Measurements from ENCODE around the gene TANC1.

Gene TANC1

DNA sequence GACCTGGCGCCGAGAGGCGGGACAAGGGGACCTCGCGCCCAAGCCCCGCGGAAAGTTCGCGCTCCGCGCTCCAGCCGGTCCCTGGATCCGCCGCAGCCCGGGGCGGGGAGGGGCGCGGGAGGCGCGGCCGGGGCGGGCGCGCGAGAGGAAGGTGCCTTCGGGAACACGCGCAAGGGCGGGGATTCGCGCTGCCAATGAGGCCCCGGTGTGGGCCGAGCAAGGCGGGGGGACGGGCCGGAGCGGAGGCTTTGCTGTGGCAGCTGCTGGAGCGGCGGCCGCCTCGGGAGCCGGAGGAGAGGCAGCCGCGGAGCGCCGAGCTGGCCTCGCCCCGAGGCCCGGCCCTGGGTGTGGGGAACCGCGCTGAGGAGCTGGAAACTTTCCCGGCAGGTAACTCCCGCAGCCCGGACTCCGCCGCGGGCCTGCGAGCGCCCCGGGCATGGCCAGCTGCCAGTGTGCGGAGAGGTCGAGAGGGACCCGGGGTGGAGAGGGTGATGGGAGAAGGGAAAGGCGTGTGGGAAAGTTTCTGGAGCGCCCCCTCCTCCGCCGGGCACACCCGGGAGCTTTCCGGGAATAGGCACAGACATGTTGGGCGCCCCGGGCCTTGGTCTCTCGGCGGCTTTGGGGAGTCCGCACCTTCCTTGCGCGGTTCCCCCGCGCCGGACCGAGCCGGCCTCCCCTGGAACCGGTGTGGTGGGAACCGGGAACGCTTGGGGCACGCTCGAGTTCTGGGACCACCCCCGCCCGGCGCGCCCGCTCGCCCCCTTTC is at the start of gene TANC1:
Gene TANC1 (plus strand): TSS at position 245 of the 766 bp plus-strand sequence. CDS start 97,271 bp downstream, outside the sequence.
- in situ Hi-C loops (cut with MboI; ENCODE audit: low sequenced_read_pairs), result no loop called here

GRCh38 chr2:158921599-158922408 is 46.6 kb upstream of the TANC1 start:
- in situ Hi-C loops (cut with MboI; ENCODE audit: low sequenced_read_pairs), result no loop called here

GRCh38 chr2:158922601-158923000 is 45.8 kb upstream of the TANC1 start:
- in situ Hi-C loops (cut with MboI; ENCODE audit: low sequenced_read_pairs), result no loop called here

DNA sequence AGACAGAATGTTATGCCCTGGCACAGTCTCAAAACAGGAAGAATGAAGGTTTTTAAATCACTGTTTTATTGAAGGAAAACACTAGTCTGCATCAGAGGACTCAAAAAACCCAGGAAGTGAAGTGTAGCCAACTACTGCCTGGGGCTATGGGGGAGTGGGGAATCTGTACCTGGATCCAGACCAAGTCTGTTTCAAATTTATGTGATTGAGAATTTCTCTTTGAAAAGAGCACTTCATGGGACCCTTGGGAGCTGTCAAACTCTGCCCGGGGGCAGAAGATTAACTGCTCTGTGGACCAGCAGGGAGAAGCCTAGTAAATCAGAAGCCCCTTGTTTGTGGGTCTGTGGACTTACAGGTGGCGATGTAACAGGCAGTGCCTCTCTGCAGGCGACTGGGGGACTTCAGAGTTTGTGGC is 45.3 kb upstream of the TANC1 start:
- in situ Hi-C loops (cut with MboI; ENCODE audit: low sequenced_read_pairs), result no loop called here

DNA sequence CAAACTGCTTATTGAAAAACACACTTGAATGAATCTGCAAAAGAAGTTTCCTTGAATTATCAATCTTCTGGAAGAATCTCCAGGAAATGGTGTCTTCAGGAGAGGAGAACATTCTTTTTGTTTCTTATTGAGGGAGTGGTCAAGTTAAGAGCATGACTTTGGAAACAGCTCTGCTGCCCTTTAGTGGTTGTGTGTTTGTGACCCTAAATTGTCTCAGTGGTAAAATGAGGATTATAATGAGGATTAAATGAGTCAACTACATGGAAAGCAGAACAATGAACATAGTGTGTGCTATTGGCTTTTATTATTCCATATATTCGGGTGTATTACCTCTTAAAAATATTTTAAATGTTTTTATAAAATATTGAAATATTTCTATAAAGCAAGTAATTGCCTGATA is 44.8 kb upstream of the TANC1 start:
- in situ Hi-C loops (cut with MboI; ENCODE audit: low sequenced_read_pairs), result no loop called here

DNA sequence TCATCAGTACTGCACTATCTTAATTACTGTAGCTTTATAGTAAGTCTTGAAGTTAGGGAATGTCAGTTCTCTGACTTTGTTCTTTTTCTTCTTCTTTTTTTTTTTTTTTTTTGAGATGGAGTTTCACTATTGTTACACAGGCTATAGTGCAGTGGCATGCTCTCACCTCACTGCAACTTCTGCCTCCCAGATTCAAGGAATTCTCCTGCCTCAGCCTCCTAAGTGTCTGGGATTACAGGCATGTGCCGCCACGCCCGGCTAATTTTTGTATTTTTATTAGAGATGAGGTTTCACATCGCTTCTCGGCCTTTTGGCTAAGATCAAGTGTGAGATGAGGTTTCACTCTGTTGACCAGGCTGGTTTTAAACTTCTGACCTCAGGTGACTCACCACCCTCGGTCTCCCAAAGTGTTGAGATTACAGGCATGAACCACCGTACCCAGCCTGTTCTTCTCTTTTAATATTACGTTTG is 41.9 kb upstream of the TANC1 start:
- in situ Hi-C loops (cut with MboI; ENCODE audit: low sequenced_read_pairs), result no loop called here

DNA sequence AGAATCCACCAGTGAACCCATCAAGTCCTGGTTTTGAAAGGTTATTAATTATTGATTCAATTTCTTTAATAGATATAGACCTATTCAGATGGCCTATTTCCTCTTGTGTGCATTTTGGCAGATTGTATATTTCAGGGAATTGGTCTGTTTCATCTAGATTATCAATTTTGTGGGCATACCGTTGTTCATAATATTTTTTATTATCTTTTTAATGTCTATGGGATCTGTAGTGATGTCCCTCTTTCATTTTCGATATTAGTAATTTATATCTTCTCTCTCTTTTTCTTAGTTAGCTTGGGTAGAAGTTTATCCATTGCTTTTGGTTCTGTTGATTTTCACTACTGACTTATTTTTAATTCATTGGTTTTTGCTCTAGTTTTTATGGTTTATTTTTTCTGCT is 39.9 kb upstream of the TANC1 start:
- in situ Hi-C loops (cut with MboI; ENCODE audit: low sequenced_read_pairs), result no loop called here

GRCh38 chr2:158928965-158929364 is 39.5 kb upstream of the TANC1 start:
- in situ Hi-C loops (cut with MboI; ENCODE audit: low sequenced_read_pairs), result no loop called here

- in situ Hi-C loops (cut with MboI; ENCODE audit: low sequenced_read_pairs), result no loop called here
These were observed 36.9 kb upstream of the TANC1 start for GRCh38 chr2:158931572-158931971.

GRCh38 chr2:158932131-158932645 is 36.3 kb upstream of the TANC1 start:
- in situ Hi-C loops (cut with MboI; ENCODE audit: low sequenced_read_pairs), result no loop called here

DNA sequence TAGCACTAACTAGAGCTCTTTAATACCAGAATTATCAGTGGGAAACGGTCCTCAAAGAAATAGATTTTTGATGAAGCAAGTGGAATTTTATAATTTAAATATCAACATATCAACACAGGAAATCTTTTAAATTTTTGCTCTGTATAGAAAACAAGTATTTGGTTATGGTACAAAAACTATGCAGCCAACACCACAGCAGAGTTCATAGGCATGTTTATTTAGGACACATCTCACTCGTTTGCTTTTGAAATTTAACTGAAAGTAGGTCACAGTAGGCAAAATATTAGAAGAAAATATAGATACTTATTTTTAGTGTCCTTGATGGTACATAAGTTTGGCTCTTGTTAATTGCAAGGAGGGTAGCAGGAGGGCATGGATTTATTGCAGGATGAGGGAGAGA is 34.3 kb upstream of the TANC1 start:
- in situ Hi-C loops (cut with MboI; ENCODE audit: low sequenced_read_pairs), result no loop called here

DNA sequence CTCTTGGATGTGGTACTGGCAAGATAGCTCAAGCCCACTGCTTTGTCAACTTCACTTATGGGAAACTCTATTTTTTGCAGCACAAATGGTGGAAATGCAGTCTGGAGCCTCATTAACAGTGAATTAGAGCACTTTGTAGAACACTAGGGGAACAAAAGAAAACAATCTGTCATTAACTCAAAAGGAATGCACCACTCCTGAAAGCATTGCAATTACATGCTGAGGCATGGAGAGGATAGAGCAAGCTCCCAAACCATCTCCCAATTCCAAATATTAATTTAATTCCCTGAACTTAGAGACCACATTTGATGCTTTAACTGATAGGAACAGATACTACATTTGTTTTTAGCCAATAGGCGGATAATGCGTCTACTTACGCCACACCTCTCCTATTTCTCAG is 32.8 kb upstream of the TANC1 start:
- in situ Hi-C loops (cut with MboI; ENCODE audit: low sequenced_read_pairs), result no loop called here

- in situ Hi-C loops (cut with MboI; ENCODE audit: low sequenced_read_pairs), result no loop called here
These were observed 31.5 kb upstream of the TANC1 start for GRCh38 chr2:158936978-158937377.

DNA sequence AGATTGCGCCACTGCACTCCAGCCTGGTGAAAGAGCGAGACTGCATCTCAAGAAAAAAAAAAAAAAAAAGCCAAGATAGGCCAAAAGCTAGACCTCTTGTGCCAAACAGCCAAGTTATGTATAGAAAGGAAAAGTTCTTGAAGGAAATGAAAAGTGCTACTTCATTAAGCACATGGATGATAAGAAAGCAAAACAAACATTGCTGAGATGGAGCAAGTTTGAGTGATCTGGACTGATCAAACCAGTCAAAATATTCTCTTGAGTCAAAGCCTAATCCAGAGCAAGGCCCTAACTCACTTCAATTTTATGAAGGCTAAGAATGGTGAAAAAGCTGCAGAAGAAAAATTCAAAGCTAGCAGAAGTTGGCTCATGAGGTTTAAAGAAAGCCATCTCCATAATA is 28.1 kb upstream of the TANC1 start:
- in situ Hi-C loops (cut with MboI; ENCODE audit: low sequenced_read_pairs), result no loop called here

- in situ Hi-C loops (cut with MboI; ENCODE audit: low sequenced_read_pairs), result no loop called here
These were observed 24.5 kb upstream of the TANC1 start for GRCh38 chr2:158943973-158944372.

GRCh38 chr2:158948964-158949699 is 19.3 kb upstream of the TANC1 start:
- in situ Hi-C loops (cut with MboI; ENCODE audit: low sequenced_read_pairs), result no loop called here

GRCh38 chr2:158953454-158953853 is 15.0 kb upstream of the TANC1 start:
- in situ Hi-C loops (cut with MboI; ENCODE audit: low sequenced_read_pairs), result no loop called here

GRCh38 chr2:158953926-158954763 is 14.3 kb upstream of the TANC1 start:
- in situ Hi-C loops (cut with MboI; ENCODE audit: low sequenced_read_pairs), result no loop called here

- in situ Hi-C loops (cut with MboI; ENCODE audit: low sequenced_read_pairs), result no loop called here
These were observed 12.5 kb upstream of the TANC1 start for GRCh38 chr2:158955842-158956365.

DNA sequence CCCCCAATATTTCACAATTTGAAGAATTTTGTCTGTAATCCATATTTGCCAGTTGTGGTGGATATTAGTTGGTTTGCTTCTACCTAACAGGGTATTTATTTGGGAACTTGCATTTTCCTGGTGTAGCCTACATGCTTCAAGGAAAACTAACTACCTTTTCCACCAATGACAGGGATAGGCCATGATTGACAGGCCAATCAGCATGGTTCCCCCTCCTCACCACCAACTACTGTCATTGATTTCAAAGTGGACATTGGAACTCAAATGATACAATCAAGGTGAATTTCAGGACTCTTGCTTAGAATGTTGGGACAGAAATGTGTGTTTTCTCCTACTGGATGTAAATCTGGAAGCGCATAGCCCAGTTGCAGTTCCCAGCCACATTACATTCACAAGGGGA is 10.1 kb upstream of the TANC1 start:
- in situ Hi-C loops (cut with MboI; ENCODE audit: low sequenced_read_pairs), result no loop called here
